AG09309 (cell line): ENCODE measurements around the gene KIF17.

ENCODE experiments used
- DNase-seq: peaks from one replicate; pipeline ENCODE4 v3.0.0-alpha.2; 2010; ENCODE audit warnings: low read depth
- H3K4me3 ChIP-seq: 2 replicates; pipeline ENCODE4 v1.5.1; 2011; ENCODE audit warnings: mild to moderate bottlenecking, low read depth, low read length, moderate library complexity; ENCODE audit not compliant: control insufficient read depth
- TF ChIP-seq, protein P1 (sequence below): IDR thresholded peaks from 2 replicates; pipeline ENCODE4 v1.5.1; 2011; ENCODE audit warnings: mild to moderate bottlenecking, low read depth, low read length, inconsistent platforms; ENCODE audit not compliant: insufficient read depth, control insufficient read depth; ENCODE audit errors: missing control alignments

Gene KIF17

DNA sequence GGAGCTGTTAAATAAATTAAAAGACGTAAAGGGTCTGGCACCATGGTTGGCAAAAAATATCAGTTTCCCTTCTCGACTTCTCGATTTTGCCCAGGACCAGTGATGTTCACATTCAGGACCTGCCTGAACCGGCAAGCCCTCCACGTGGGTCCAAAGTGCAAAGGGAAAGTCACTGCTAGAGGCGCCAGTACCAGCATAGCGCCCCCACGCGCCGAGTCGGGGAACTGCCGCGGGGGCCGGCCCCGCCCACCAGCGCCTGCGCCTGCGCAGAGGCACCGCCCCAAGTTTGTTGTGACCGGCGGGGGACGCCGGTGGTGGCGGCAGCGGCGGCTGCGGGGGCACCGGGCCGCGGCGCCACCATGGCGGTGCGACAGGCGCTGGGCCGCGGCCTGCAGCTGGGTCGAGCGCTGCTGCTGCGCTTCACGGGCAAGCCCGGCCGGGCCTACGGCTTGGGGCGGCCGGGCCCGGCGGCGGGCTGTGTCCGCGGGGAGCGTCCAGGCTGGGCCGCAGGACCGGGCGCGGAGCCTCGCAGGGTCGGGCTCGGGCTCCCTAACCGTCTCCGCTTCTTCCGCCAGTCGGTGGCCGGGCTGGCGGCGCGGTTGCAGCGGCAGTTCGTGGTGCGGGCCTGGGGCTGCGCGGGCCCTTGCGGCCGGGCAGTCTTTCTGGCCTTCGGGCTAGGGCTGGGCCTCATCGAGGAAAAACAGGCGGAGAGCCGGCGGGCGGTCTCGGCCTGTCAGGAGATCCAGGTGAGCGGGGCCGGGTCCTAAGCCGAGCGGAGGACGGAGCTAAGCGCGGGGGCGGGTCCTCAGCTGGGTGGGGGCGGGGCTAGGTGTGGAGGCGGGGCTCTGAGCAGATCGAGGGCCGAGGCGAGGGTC, 84.4 kb downstream of the KIF17 start, which contains the start of gene PINK1:
TSS of gene PINK1 (plus strand) at position 269 of the 875 bp plus-strand sequence. CDS start at position 360, 91 bp downstream.
- no peak for DNase-seq
- TF ChIP-seq, protein P1, sequence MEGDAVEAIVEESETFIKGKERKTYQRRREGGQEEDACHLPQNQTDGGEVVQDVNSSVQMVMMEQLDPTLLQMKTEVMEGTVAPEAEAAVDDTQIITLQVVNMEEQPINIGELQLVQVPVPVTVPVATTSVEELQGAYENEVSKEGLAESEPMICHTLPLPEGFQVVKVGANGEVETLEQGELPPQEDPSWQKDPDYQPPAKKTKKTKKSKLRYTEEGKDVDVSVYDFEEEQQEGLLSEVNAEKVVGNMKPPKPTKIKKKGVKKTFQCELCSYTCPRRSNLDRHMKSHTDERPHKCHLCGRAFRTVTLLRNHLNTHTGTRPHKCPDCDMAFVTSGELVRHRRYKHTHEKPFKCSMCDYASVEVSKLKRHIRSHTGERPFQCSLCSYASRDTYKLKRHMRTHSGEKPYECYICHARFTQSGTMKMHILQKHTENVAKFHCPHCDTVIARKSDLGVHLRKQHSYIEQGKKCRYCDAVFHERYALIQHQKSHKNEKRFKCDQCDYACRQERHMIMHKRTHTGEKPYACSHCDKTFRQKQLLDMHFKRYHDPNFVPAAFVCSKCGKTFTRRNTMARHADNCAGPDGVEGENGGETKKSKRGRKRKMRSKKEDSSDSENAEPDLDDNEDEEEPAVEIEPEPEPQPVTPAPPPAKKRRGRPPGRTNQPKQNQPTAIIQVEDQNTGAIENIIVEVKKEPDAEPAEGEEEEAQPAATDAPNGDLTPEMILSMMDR: peak; percentile 80
- H3K4me3 ChIP-seq: peak within 1 kb of the TSS; percentile 66

DNA sequence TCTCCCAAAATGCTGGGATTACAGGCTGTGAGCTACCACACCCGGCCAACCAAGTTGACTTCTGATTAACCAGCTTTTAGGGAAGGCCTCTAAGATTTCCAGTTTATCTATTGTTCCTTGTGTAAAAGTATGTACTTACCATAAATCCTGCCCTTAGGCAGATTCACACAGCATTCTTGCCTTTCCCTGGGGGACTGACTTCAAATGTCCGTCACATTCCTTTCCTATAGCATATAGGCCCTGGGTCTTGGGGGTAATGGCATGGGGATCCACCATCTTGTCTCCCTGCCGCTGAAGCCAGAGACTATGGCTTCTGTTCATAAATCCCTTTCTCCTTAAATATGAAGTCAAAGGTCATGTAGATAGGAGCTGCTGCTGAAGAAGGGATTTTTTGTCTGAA, 85.4 kb downstream of the KIF17 start:
- TF ChIP-seq, protein P1: no peak
- no peak for DNase-seq
- H3K4me3 ChIP-seq: no peak overlapping the region

DNA sequence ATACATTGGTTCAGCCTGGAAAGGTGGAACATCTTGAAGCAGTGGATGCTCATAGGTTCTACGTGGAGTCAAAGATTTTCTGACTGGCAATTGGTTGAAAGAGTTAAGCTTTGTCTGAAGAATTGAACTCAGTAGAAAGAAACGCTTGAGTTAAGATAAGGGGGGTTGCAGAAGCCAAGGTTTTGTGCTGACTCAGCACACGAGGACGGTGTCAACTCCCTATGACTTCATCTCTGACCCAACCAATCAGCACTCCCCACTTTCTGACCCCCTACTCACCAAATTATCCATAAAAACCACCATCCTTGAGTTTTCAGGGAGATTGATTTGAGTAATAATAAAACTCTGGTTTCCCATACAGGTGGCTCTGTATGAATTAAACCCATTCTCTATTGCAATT, 87.1 kb downstream of the KIF17 start:
- TF ChIP-seq, protein P1: no peak
- no peak for DNase-seq
- no peak overlapping the region for H3K4me3 ChIP-seq

DNA sequence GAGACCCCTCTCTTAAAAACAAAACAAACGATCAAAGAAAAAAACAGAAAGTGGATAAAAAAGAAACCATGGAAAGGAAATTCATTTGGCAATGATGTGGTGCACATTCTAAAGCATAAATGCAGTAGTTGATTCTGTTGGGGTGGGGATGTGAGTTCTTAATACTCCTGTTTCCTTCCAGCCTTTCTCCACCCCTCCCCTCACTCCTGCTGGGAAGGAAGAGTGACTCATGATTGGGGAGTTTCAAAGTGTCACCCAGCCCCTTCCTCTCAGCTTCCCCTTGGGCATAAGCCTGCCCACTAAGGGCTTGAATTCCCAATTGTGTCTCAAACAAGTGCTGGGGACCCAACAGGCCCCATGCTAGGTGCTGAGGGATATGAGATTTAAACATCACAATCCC, 91.3 kb downstream of the KIF17 start:
- no peak for DNase-seq
- TF ChIP-seq, protein P1: no peak
- H3K4me3 ChIP-seq: no peak overlapping the region

DNA sequence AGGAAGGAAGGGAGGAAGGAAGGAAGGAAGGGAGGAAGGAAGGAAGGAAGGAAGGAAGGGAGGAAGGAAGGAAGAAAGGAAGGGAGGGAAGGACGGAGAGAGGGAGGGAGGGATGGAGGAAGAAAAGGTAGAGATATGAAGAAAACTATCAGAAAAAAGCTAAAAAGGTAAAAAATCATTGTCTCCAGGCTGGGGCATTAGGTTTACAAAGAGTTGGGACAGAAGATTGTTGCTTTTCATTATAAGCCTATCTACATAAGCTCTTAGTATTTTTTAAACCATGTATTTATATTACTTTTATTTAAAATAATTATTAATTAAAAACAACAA, 91.7 kb downstream of the KIF17 start:
- H3K4me3 ChIP-seq: no peak overlapping the region
- no peak for DNase-seq
- TF ChIP-seq, protein P1: no peak

DNA sequence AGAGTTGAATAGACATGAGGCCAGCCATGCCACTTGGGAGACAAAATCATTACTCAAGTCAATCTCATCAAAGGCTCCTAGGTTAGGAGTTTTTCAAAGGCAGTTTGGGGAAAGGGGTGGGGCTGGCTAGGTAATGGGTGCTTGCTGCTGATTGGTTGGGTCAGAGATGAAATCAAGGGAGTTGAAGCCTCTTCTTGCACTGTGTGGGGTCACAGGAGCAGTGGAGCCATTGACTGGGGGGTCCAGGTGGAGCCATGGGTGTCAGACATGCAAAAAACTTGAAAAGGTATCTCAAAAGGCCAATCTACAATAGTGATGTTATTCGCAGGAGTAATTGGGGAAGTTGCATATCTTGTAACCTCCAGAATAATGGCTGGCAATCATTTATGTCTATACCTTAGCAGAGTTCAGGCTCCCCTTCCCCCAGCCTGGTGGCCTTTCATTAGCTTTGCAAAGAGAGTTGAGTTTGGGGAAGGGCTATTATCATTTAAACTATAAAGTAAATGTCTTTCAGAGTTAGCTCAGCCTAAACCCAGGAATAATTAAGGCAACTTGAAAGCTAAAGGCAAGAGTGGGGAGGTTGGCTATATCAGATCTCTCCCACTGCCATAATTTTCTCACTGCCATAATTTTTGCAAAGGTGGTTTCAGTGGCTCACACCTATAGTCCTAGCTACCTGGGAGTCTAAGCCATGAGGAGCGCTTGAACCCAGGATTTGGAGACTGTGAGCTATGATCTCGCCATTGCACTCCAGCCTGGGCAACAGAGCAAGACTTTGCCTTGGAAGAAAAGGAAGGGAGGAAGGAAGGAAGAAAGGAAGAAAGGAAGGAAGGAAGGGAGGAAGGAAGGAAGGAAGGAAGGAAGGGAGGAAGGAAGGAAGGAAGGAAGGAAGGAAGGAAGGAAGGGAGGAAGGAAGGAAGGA, 92.4 kb downstream of the KIF17 start:
- H3K4me3 ChIP-seq: no peak overlapping the region
- DNase-seq: no peak

More for the DNA sequence above, 92.4 kb downstream of the KIF17 start:
- TF ChIP-seq, protein P1: no peak
